Activated T-helper 1 cell treated with Interleukin-2 at 50 U/mL for 16 hours (primary cell): ENCODE results near the gene TMEM135.

Source experiments
- DNase-seq: peaks from one replicate; pipeline ENCODE4 v3.0.0-alpha.2; 2020; ENCODE audit warnings: low read depth

The TMEM135 gene

GRCh38 chr11:87301785-87302540 is 264.2 kb downstream of the TMEM135 start:
- no peak for DNase-seq

DNA sequence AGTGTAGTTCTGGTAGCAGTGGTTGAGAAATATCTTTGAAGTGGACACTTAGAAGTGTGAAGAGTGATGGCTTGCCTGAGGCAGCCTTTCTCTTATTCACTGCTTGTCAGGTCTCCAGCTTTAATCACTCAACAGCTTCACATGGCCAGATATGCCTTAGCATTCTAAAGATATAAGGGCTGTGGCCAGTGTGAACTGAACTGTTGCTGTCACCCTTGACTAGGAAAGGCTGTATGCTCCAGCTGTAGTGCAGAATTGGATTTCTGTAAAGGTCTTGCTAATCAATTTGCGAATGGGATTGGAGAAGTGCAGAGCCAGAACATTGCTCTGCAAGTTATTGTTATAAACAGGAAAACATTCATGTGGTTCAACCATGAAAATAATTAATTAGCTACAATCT is 266.7 kb downstream of the TMEM135 start:
- DNase-seq: no peak

GRCh38 chr11:87306262-87306851 is 268.6 kb downstream of the TMEM135 start:
- no peak for DNase-seq

DNA sequence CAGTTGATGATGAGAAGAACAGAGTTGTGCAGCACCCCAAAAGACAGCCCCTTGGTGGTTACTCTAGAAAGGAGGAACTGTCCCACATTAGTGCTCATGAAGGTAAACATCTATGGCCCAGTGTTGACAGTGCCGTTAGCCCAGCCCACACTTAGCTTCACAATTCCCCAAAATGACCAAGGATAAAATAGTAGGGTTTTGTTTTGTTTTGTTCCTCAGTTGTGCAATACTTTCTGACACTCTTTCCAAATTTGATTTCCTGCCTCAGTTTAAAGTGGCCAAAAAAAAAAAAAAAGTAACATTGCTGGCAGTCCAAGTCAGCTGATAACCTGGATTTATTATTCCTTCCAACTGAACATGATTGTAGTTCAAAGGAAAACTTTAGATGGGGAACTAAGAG is 269.4 kb downstream of the TMEM135 start:
- no peak for DNase-seq

DNA sequence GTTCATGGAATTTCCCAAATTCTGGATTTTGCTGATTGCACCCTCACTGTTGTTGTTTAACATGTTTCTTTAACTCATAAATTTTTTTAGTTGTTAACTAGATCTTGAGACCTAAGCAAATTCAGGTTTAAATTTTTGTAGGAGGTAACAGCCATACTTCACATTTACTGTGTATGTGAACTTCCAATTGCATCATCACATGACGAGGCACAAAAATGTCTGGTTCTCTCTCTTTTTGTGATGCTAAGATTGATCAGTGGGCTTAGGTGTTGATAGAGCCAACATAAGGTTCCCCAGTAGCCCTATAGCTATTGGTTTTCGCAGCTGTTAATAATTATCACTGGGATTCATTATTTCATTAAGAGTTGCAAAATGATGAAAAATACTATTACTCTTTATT is 277.5 kb downstream of the TMEM135 start:
- DNase-seq: no peak

- no peak for DNase-seq
These were observed 278.8 kb downstream of the TMEM135 start for GRCh38 chr11:87316491-87316890.

DNA sequence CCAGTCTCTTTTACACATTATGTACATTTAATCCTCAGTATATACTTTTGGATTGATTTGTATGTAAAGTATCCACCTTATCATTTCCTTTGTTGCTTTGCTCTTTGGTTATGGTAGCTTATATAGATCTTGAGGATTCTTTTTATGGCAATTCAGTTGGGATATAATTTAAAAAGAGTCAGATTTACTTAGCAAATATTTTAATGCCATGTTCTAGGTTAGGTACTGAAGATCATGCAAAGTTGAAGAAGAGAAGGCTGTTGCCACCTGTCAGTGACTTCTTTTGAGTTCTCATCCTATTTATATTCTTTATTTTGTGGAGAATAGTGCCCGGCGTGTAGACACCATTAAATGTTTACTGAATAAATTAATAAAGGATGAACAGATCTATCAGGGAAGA is 279.7 kb downstream of the TMEM135 start:
- DNase-seq: no peak

GRCh38 chr11:87320123-87320522 is 282.4 kb downstream of the TMEM135 start:
- DNase-seq: no peak

- no peak for DNase-seq
These were observed 284.8 kb downstream of the TMEM135 start for GRCh38 chr11:87322568-87322967.

GRCh38 chr11:87323899-87324298 is 286.2 kb downstream of the TMEM135 start:
- no peak for DNase-seq

- no peak for DNase-seq
These were observed 287.2 kb downstream of the TMEM135 start for GRCh38 chr11:87324817-87325489.

DNA sequence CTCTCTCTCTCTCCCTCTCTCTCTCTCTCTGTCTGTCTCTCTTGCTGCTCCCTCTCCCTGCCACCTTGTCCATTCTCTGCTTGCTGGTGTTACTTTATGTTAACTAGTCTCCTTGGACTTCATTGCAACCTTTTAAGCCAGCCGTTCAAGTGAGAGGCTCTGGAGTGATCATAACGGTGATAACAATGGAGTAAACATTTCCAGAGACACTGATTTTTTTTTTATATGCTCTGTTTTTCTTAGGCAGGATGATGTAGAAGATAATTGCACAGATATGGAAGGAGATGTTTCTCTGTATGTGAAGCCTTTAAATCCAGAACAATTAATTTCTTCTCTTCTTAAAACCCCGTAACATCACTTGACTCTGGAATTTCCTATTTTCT is 287.7 kb downstream of the TMEM135 start:
- no peak for DNase-seq

GRCh38 chr11:87326594-87326993 is 288.9 kb downstream of the TMEM135 start:
- no peak for DNase-seq

DNA sequence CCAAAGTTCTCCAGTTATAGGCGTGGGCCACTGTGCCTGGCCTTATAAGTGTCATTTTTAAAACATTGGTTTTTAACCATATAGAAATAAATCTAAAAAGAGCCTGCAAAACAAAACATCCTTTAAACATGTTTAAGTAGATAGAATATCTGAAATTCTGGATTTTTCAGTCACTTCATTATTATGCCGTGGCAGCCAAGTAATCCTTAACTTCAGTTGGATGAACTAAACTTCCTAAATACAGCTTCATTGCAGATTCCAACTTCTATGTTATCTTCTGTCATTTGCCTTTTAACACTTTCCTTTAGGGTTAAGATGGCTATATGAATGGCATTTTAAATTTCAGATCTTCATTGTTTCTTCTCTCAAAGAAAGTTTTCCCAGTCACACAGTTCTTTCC is 291.4 kb downstream of the TMEM135 start:
- DNase-seq: no peak

- no peak for DNase-seq
These were observed 292.5 kb downstream of the TMEM135 start for GRCh38 chr11:87330187-87330601.

GRCh38 chr11:87331273-87331672 is 293.5 kb downstream of the TMEM135 start:
- no peak for DNase-seq

- DNase-seq: no peak
These were observed 300.4 kb downstream of the TMEM135 start for GRCh38 chr11:87338046-87338639.

DNA sequence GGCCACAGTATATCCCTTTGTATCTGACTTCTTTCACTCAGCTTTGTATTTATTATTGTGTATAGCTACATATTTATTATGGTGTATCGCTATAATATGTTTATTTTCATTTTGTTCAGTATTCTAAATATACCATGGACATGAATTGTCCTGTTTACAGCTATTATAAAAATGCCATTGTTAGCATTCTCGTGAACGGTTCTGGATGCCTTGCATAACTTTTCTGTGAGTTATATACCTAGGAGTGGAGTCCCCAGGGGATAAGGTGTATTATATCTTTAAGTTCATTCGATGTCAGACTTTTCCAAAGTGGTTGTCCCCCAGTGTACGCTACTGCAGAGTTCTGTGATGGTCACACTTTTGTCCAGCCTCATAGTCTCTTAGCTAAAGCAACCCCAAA is 301.7 kb downstream of the TMEM135 start:
- no peak for DNase-seq

- no peak for DNase-seq
These were observed 309.7 kb downstream of the TMEM135 start for GRCh38 chr11:87347441-87347840.

GRCh38 chr11:87347854-87348253 is 310.1 kb downstream of the TMEM135 start:
- DNase-seq: no peak

DNA sequence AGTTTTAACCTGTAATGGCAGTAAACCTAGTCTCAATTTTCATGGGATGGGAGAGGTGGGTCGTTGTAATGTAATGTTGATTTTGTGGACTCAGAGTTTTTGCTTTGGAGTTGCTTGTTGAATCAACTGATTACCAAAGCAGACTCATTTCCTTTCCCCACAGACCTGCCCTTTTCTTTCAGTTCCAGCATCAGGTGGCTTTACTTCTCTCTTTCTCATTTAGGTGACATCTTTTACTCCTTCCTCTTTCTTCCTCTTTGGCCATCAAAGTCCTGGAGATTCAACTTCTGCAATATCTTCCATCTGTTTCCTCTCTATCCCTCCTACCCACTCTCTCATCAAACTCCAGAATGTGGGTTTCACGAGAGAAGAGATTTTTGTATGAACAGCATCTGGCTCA is 313.9 kb downstream of the TMEM135 start:
- DNase-seq: no peak

DNA sequence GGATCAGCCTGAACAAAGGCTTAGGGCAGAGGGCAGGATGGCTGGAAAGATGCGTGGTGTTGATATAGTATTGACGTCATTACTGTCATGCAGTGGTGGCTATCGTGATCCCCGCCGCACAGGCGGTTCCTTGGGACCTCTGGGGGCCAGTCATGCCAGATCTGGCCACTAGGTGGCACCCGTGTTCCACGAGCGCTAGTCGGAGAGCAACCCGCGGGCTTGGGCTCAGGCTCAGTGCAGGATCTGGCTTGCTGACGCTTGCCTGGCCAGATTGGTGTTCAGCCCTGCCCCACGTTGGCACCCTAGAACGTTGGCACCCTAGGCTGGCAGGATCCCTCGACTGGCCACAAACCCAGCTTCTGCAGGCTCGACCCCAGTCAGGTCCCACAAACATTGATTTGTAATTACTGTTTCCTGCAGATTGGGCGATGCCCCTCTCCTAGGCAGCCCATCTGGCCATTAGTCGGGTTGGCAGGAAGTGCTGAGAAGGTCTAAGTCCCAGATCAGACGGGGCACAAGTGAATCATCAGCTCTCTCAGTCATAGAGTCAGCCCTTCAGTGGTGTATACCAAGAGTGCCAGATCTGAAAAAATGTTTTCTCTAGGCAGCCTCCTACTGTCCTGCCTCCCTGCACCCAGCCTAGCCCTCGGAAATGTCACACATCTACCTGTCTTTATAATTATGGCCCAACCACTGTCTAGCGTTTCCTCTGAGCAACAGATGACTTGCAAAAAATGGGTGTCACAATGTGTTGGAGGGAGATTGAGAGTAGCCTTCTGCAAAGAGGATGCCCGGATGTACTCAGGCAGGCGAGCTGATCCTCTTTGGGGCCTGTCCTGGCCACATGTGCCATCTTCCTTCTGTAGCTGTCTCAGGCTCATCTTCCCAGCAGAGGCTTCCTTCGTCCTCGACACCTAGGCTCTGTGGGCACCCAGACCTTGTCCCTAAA is 315.3 kb downstream of the TMEM135 start:
- DNase-seq: peak; percentile 63
